ENCODE results near the gene MRTFA. TPM values are rescaled to one million over a fixed set of nuclear protein-coding genes. Genes with fewer than 3 reads are reported as not detected.
A peak's percentile ranks its signal among the peaks of the same experiment; 100 is the strongest.
"Not testable (repeated sequence)": the region's sequence is repeated elsewhere in the genome, so short reads cannot be mapped to it uniquely, and the experiment has no call there.

MRTFA gene
- total RNA-seq, 1 donor from 2014 or later = 47.8 TPM

- no peak for DNase-seq (ENCODE audit: low spot score)
- H3K27me3 Mint-ChIP-seq (ENCODE audit: insufficient read depth) = no peaks in the 10 kb centered on the region
- peaks cover 7% of the 10 kb centered on the region for H3K4me1 Mint-ChIP-seq (ENCODE audit: low read depth)
- H3K4me3 Mint-ChIP-seq = no peak overlapping the region
- H3K27ac Mint-ChIP-seq = peak overlapping the region; percentile 40
- peaks cover 10% of the 10 kb centered on the region for H3K36me3 Mint-ChIP-seq (ENCODE audit: low read depth)
- intact Hi-C loops (cut with micrococcal nuclease) = no loop called here
- H3K9me3 Mint-ChIP-seq = peaks cover 10% of the 10 kb centered on the region
Observed at GRCh38 chr22:40572976-40573375, 63.5 kb downstream of the MRTFA start.

GRCh38 chr22:40571887-40572286 lies 64.6 kb downstream of the MRTFA start:
- Mint-ChIP-seq H3K4me1 (ENCODE audit: low read depth) (peaks cover 5% of the 10 kb centered on the region), H3K27ac (no peak overlapping the region), H3K4me3 (no peak overlapping the region), H3K9me3 (peaks cover 10% of the 10 kb centered on the region), H3K36me3 (ENCODE audit: low read depth) (peaks cover 10% of the 10 kb centered on the region), H3K27me3 (ENCODE audit: insufficient read depth) (no peaks in the 10 kb centered on the region)
- no peak for DNase-seq (ENCODE audit: low spot score)
- intact Hi-C loops (cut with micrococcal nuclease) = no loop called here

GRCh38 chr22:40567626-40568328 lies 68.7 kb downstream of the MRTFA start:
- Mint-ChIP-seq H3K4me3 (no peak overlapping the region), H3K36me3 (ENCODE audit: low read depth) (peaks cover 8% of the 10 kb centered on the region), H3K9me3 (peaks cover 9% of the 10 kb centered on the region), H3K27me3 (ENCODE audit: insufficient read depth) (no peaks in the 10 kb centered on the region), H3K4me1 (ENCODE audit: low read depth) (peaks cover 3% of the 10 kb centered on the region), H3K27ac (no peak overlapping the region)
- intact Hi-C loops (cut with micrococcal nuclease) = no loop called here
- no peak for DNase-seq (ENCODE audit: low spot score)

GRCh38 chr22:40567106-40567505 lies 69.4 kb downstream of the MRTFA start:
- H3K27me3 Mint-ChIP-seq (ENCODE audit: insufficient read depth) = no peaks in the 10 kb centered on the region
- intact Hi-C loops (cut with micrococcal nuclease) = no loop called here
- no peak overlapping the region for H3K4me3 Mint-ChIP-seq
- H3K27ac Mint-ChIP-seq = no peak overlapping the region
- peaks cover 4% of the 10 kb centered on the region for H3K9me3 Mint-ChIP-seq
- no peaks in the 10 kb centered on the region for H3K4me1 Mint-ChIP-seq (ENCODE audit: low read depth)
- no peak for DNase-seq (ENCODE audit: low spot score)
- peaks cover 5% of the 10 kb centered on the region for H3K36me3 Mint-ChIP-seq (ENCODE audit: low read depth)

GRCh38 chr22:40560994-40561515 lies 75.5 kb downstream of the MRTFA start:
- intact Hi-C loops (cut with micrococcal nuclease) = no loop called here
- H3K9me3 Mint-ChIP-seq = no peaks in the 10 kb centered on the region
- H3K27me3 Mint-ChIP-seq (ENCODE audit: insufficient read depth) = no peaks in the 10 kb centered on the region
- H3K36me3 Mint-ChIP-seq (ENCODE audit: low read depth) = peaks cover 7% of the 10 kb centered on the region
- DNase-seq (ENCODE audit: low spot score) = no peak
- peaks cover 14% of the 10 kb centered on the region for H3K4me1 Mint-ChIP-seq (ENCODE audit: low read depth)
- H3K4me3 Mint-ChIP-seq = no peak overlapping the region
- no peak overlapping the region for H3K27ac Mint-ChIP-seq

GRCh38 chr22:40560551-40560950 lies 76.0 kb downstream of the MRTFA start:
- no peak for DNase-seq (ENCODE audit: low spot score)
- Mint-ChIP-seq H3K4me1 (ENCODE audit: low read depth) (peaks cover 14% of the 10 kb centered on the region), H3K36me3 (ENCODE audit: low read depth) (peaks cover 7% of the 10 kb centered on the region), H3K27me3 (ENCODE audit: insufficient read depth) (no peaks in the 10 kb centered on the region), H3K4me3 (no peak overlapping the region), H3K27ac (no peak overlapping the region), H3K9me3 (no peaks in the 10 kb centered on the region)
- intact Hi-C loops (cut with micrococcal nuclease) = no loop called here

GRCh38 chr22:40557972-40558371 lies 78.5 kb downstream of the MRTFA start:
- no peak for DNase-seq (ENCODE audit: low spot score)
- H3K27ac Mint-ChIP-seq = no peak overlapping the region
- H3K27me3 Mint-ChIP-seq (ENCODE audit: insufficient read depth) = no peaks in the 10 kb centered on the region
- peaks cover 17% of the 10 kb centered on the region for H3K9me3 Mint-ChIP-seq
- peaks cover 16% of the 10 kb centered on the region for H3K36me3 Mint-ChIP-seq (ENCODE audit: low read depth)
- intact Hi-C loops (cut with micrococcal nuclease) = no loop called here
- H3K4me3 Mint-ChIP-seq = no peak overlapping the region
- H3K4me1 Mint-ChIP-seq (ENCODE audit: low read depth) = peaks cover 16% of the 10 kb centered on the region

- Mint-ChIP-seq H3K36me3 (ENCODE audit: low read depth) (peaks cover 26% of the 10 kb centered on the region), H3K27ac (no peak overlapping the region), H3K4me3 (no peak overlapping the region), H3K9me3 (peaks cover 29% of the 10 kb centered on the region), H3K27me3 (ENCODE audit: insufficient read depth) (no peaks in the 10 kb centered on the region), H3K4me1 (ENCODE audit: low read depth) (peaks cover 19% of the 10 kb centered on the region)
- no peak for DNase-seq (ENCODE audit: low spot score)
- intact Hi-C loops (cut with micrococcal nuclease) = no loop called here
Observed at GRCh38 chr22:40556641-40557040, 79.9 kb downstream of the MRTFA start.

- intact Hi-C loops (cut with micrococcal nuclease); H3K4me1 Mint-ChIP-seq (ENCODE audit: low read depth); H3K4me3 Mint-ChIP-seq; H3K27ac Mint-ChIP-seq; DNase-seq (ENCODE audit: low spot score); H3K27me3 Mint-ChIP-seq (ENCODE audit: insufficient read depth): not testable (repeated sequence)
- H3K9me3 Mint-ChIP-seq = peaks cover 29% of the 10 kb centered on the region
- H3K36me3 Mint-ChIP-seq (ENCODE audit: low read depth) = peaks cover 30% of the 10 kb centered on the region
Observed at GRCh38 chr22:40554023-40554422, 82.5 kb downstream of the MRTFA start.

- Mint-ChIP-seq H3K27ac (no peak overlapping the region), H3K9me3 (peaks cover 29% of the 10 kb centered on the region), H3K27me3 (ENCODE audit: insufficient read depth) (no peaks in the 10 kb centered on the region), H3K4me1 (ENCODE audit: low read depth) (peaks cover 6% of the 10 kb centered on the region), H3K4me3 (no peak overlapping the region), H3K36me3 (ENCODE audit: low read depth) (peaks cover 30% of the 10 kb centered on the region)
- no peak for DNase-seq (ENCODE audit: low spot score)
- intact Hi-C loops (cut with micrococcal nuclease) = no loop called here
Observed at GRCh38 chr22:40553014-40553554, 83.4 kb downstream of the MRTFA start.

GRCh38 chr22:40552070-40552469 lies 84.4 kb downstream of the MRTFA start:
- Mint-ChIP-seq H3K4me3 (no peak overlapping the region), H3K4me1 (ENCODE audit: low read depth) (peaks cover 6% of the 10 kb centered on the region), H3K27me3 (ENCODE audit: insufficient read depth) (no peaks in the 10 kb centered on the region), H3K36me3 (ENCODE audit: low read depth) (peaks cover 33% of the 10 kb centered on the region), H3K9me3 (peaks cover 29% of the 10 kb centered on the region), H3K27ac (no peak overlapping the region)
- DNase-seq (ENCODE audit: low spot score) = no peak
- intact Hi-C loops (cut with micrococcal nuclease) = no loop called here

- H3K4me1 Mint-ChIP-seq (ENCODE audit: low read depth) = peaks cover 10% of the 10 kb centered on the region
- DNase-seq (ENCODE audit: low spot score) = no peak
- intact Hi-C loops (cut with micrococcal nuclease) = no loop called here
- no peak overlapping the region for H3K4me3 Mint-ChIP-seq
- no peak overlapping the region for H3K27ac Mint-ChIP-seq
- H3K36me3 Mint-ChIP-seq (ENCODE audit: low read depth) = peaks cover 19% of the 10 kb centered on the region
- no peaks in the 10 kb centered on the region for H3K27me3 Mint-ChIP-seq (ENCODE audit: insufficient read depth)
- peaks cover 10% of the 10 kb centered on the region for H3K9me3 Mint-ChIP-seq
Observed at GRCh38 chr22:40547729-40548143, 88.8 kb downstream of the MRTFA start.

GRCh38 chr22:40544758-40545157 lies 91.8 kb downstream of the MRTFA start:
- no peak for DNase-seq (ENCODE audit: low spot score)
- Mint-ChIP-seq H3K27me3 (ENCODE audit: insufficient read depth) (no peaks in the 10 kb centered on the region), H3K4me3 (no peak overlapping the region), H3K9me3 (no peaks in the 10 kb centered on the region), H3K27ac (no peak overlapping the region), H3K4me1 (ENCODE audit: low read depth) (peaks cover 25% of the 10 kb centered on the region), H3K36me3 (ENCODE audit: low read depth) (peaks cover 7% of the 10 kb centered on the region)
- intact Hi-C loops (cut with micrococcal nuclease) = no loop called here
